HepG2 (cell line): ENCODE data around the gene EP300. TPM values are rescaled to one million over a fixed set of nuclear protein-coding genes. Genes with fewer than 3 reads are reported as not detected.

Experiments used
- ASH2L ChIP-seq: fragments of 300-600, 200-600 bp; sonication (generic); IDR thresholded peaks from 2 replicates; pipeline ENCODE4 v1.7.0; 2017; ENCODE audit warnings: low read depth, mild to moderate bottlenecking, moderate library complexity, mixed read lengths, low read length; ENCODE audit not compliant: insufficient read length
- ATRX ChIP-seq: sonication (generic); formaldehyde crosslinking; IDR thresholded peaks from 2 replicates; pipeline ENCODE4 v1.4.0; 2020; ENCODE audit warnings: missing genetic modification reagents, borderline replicate concordance
- BHLHE40 ChIP-seq: IDR thresholded peaks from 2 replicates; pipeline ENCODE4 v1.6.1; 2011; ENCODE audit warnings: low read length, improper control_type of control experiment
- BRD4 ChIP-seq: sonication (generic); formaldehyde crosslinking; IDR thresholded peaks from 2 replicates; pipeline ENCODE4 v1.4.0; 2020; ENCODE audit warnings: missing genetic modification reagents
- ELF1 ChIP-seq: sonication (generic); formaldehyde crosslinking; IDR thresholded peaks from 2 replicates; pipeline ENCODE4 v1.4.0; 2020; ENCODE audit warnings: missing genetic modification reagents
- FOXJ3 ChIP-seq: sonication (generic); formaldehyde crosslinking; IDR thresholded peaks from 2 replicates; pipeline ENCODE4 v1.4.0; 2020; ENCODE audit warnings: missing genetic modification reagents, mild to moderate bottlenecking, borderline replicate concordance
- KAT8 ChIP-seq: IDR thresholded peaks from 2 replicates; pipeline ENCODE4 v1.6.1; 2016; ENCODE audit warnings: missing genetic modification reagents, missing compliant biosample characterization
- MIER3 ChIP-seq: IDR thresholded peaks from 2 replicates; pipeline ENCODE4 v1.6.1; 2016; ENCODE audit warnings: missing compliant biosample characterization, borderline replicate concordance
- MXI1 ChIP-seq: IDR thresholded peaks from 3 replicates; pipeline ENCODE4 v1.6.1; 2012; ENCODE audit warnings: low read depth, low read length, inconsistent platforms, borderline replicate concordance
- MYC ChIP-seq: sonication (generic); formaldehyde crosslinking; IDR thresholded peaks from 2 replicates; pipeline ENCODE4 v1.9.0; 2021; ENCODE audit warnings: missing genetic modification reagents, borderline replicate concordance
- POLR2AphosphoS2 ChIP-seq: IDR thresholded peaks from 2 replicates; pipeline ENCODE4 v1.6.1; 2011; ENCODE audit warnings: low read depth, low read length, improper control_type of control experiment
- PRDM15 ChIP-seq: sonication (generic); formaldehyde crosslinking; IDR thresholded peaks from 2 replicates; pipeline ENCODE4 v1.4.0; 2020; ENCODE audit warnings: missing genetic modification reagents
- RFX5 ChIP-seq: IDR thresholded peaks from 2 replicates; pipeline ENCODE4 v1.6.1; 2011; ENCODE audit warnings: low read depth, low read length, improper control_type of control experiment
- SMAD1 ChIP-seq: sonication (generic); formaldehyde crosslinking; IDR thresholded peaks from 2 replicates; pipeline ENCODE4 v1.4.0; 2020; ENCODE audit warnings: missing genetic modification reagents, low read depth, mild to moderate bottlenecking, borderline replicate concordance
- THAP7 ChIP-seq: sonication (generic); formaldehyde crosslinking; IDR thresholded peaks from 2 replicates; pipeline ENCODE4 v1.8.1; 2023; ENCODE audit warnings: mild to moderate bottlenecking, missing genetic modification reagents
- TMF1 ChIP-seq: sonication (generic); formaldehyde crosslinking; IDR thresholded peaks from 2 replicates; pipeline ENCODE4 v1.8.1; 2022; ENCODE audit warnings: low read depth, missing genetic modification reagents
- U2AF1 ChIP-seq: fragments of 200-400 bp; formaldehyde crosslinking; optimal IDR thresholded peaks from 2 replicates; pipeline ENCODE3; 2017; ENCODE audit warnings: mild to moderate bottlenecking, low read depth, low read length
- YEATS4 ChIP-seq: sonication (generic); formaldehyde crosslinking; IDR thresholded peaks from 2 replicates; pipeline ENCODE4 v1.4.0; 2020; ENCODE audit warnings: missing genetic modification reagents, borderline replicate concordance
- YY1 ChIP-seq: IDR thresholded peaks from 2 replicates; pipeline ENCODE4 v1.6.1; 2011; ENCODE audit warnings: low read length, low read depth, moderate library complexity, mild to moderate bottlenecking; ENCODE audit not compliant: insufficient read depth, insufficient replicate concordance
- ZBTB3 ChIP-seq: sonication (generic); formaldehyde crosslinking; IDR thresholded peaks from 2 replicates; pipeline ENCODE4 v1.4.0; 2020; ENCODE audit warnings: low read depth, mild to moderate bottlenecking, moderate library complexity, missing genetic modification reagents, borderline replicate concordance
- ZC3H4 ChIP-seq: sonication (generic); formaldehyde crosslinking; IDR thresholded peaks from 2 replicates; pipeline ENCODE4 v1.4.0; 2020; ENCODE audit warnings: missing genetic modification reagents, borderline replicate concordance
- ZEB1 ChIP-seq: IDR thresholded peaks from 2 replicates; pipeline ENCODE4 v1.6.1; 2012; ENCODE audit warnings: mild to moderate bottlenecking, low read depth, inconsistent platforms; ENCODE audit not compliant: insufficient replicate concordance
- ZNF33B ChIP-seq: sonication (generic); formaldehyde crosslinking; IDR thresholded peaks from 2 replicates; pipeline ENCODE4 v1.5.1; 2020; ENCODE audit warnings: mild to moderate bottlenecking, missing genetic modification reagents
- ZNF501 ChIP-seq: sonication (generic); formaldehyde crosslinking; IDR thresholded peaks from 2 replicates; pipeline ENCODE4 v1.5.1; 2020; ENCODE audit warnings: mild to moderate bottlenecking, moderate library complexity, missing genetic modification reagents
- polyA plus RNA-seq, 8 experiments: library from polyadenylated mRNA; depleted of rRNA in 3 of 8; stranded (reverse) in 7 of 8; unstranded in 1 of 8; fragments of >200 nt; fragmentation: Illumina TruSeq in 4 of 8; extraction: Trizol in 4 of 8; gene quantifications; 2 replicates each; pipeline versions ENCODE4 v1.2.1 to v1.2.3, GENCODE V29; 2011 to 2016; ENCODE audit warnings: low read depth in 4 of 8, missing spikeins in 1 of 8, mixed read lengths in 1 of 8; ENCODE audit not compliant: insufficient read depth in 1 of 8
- total RNA-seq, 5 experiments: library from RNA; depleted of rRNA; stranded (reverse); fragments of >200 nt; fragmentation: Illumina TruSeq; extraction: Trizol; gene quantifications; 2 replicates each; pipeline ENCODE4 v1.2.3, GENCODE V29; 2016; ENCODE audit warnings: low read depth in 1 of 5

Gene EP300
- total and polyA plus RNA-seq, 2 of the 13 experiments (the other 11 are each of a cell fraction or from before 2014, with no cell fraction given) = 13.6 to 14.9 TPM

GRCh38 chr22:41204992-41205900 is 112.9 kb downstream of the EP300 start, which contains the start of gene L3MBTL2 (continued):
- TF ChIP-seq SMAD1 (CRISPR knock-in tag) = no peak
- peak; percentile 33 for TF ChIP-seq ZEB1
- TF ChIP-seq TMF1 (CRISPR knock-in tag) = no peak
- TF ChIP-seq ZNF33B (CRISPR knock-in tag) = peak; percentile 75; the same call in 1 of the 2 replicates
- no peak for TF ChIP-seq ATRX (CRISPR knock-in tag)
- no peak for TF ChIP-seq POLR2AphosphoS2
- TF ChIP-seq YEATS4 (CRISPR knock-in tag) = 0 out of 2 replicates have a peak, but pooled peaks have one; percentile 33
- peak; percentile 94; the same call in 2 of the 3 replicates for TF ChIP-seq MXI1
- TF ChIP-seq RFX5 = peak; percentile 73
- TF ChIP-seq ZNF501 (CRISPR knock-in tag) = peak; percentile 94
- TF ChIP-seq KAT8 (CRISPR knock-in tag) = peak; percentile 82; the same call in 1 of the 2 replicates
- TF ChIP-seq BRD4 (CRISPR knock-in tag) = no peak
- no peak for TF ChIP-seq FOXJ3
- peak; percentile 96 for TF ChIP-seq YY1
- TF ChIP-seq ZC3H4 (CRISPR knock-in tag) = no peak
- TF ChIP-seq U2AF1 = no peak
- TF ChIP-seq MYC (CRISPR knock-in tag) = peak; percentile 62; the same call in 1 of the 2 replicates
- TF ChIP-seq ELF1 (CRISPR knock-in tag) = peak; percentile 90
- peak; percentile 63; the same call in 1 of the 2 replicates for TF ChIP-seq ZBTB3
- peak; percentile 48 for TF ChIP-seq ASH2L
- 0 out of 2 replicates have a peak, but pooled peaks have one; percentile 67 for TF ChIP-seq THAP7 (CRISPR knock-in tag)
- no peak for TF ChIP-seq PRDM15 (CRISPR knock-in tag)
- TF ChIP-seq MIER3 (CRISPR knock-in tag) = peak; percentile 20; the same call in 1 of the 2 replicates
- TF ChIP-seq BHLHE40 = no peak; the same call in 1 of the 2 replicates
